HL-60 (cell line): Measurements from ENCODE around the gene ARAP3.

Source experiments
- POLR2AphosphoS5 ChIP-seq: IDR thresholded peaks from 2 replicates; pipeline ENCODE4 v1.6.1; 2012; ENCODE audit warnings: low read depth
- SPI1 ChIP-seq: IDR thresholded peaks from 2 replicates; pipeline ENCODE4 v1.6.1; 2012; ENCODE audit warnings: low read depth, mild to moderate bottlenecking, borderline replicate concordance
- TF ChIP-seq, protein P1 (sequence below): IDR thresholded peaks from 2 replicates; pipeline ENCODE4 v1.6.1; 2012; ENCODE audit warnings: low read depth; ENCODE audit not compliant: insufficient replicate concordance
- TF ChIP-seq, protein P2 (sequence below): IDR thresholded peaks from one replicate; pipeline ENCODE4 v1.5.1; 2011; ENCODE audit warnings: low read length, control low read depth, inconsistent platforms; ENCODE audit not compliant: insufficient read depth

DNA sequence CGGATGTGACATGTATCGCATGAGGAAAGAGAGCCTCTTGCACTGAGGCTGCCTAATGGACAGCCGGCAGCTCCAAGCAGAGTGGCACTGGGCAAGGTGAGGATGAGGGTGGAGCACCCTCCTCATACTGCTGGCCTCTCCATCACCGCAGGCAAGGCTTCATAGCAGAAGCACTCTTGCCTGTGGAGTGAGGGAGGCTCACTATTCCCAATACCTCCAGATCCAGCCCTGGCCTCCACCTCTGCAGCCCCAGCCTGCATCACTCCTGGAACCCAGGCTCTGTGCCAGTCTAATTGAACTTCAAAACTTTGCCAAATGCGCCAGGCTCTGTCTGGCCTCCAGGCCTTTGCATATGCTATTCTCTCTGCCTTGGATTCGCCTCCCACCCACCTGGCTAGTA, 29.7 kb upstream of the ARAP3 start:
- TF ChIP-seq, protein P1, sequence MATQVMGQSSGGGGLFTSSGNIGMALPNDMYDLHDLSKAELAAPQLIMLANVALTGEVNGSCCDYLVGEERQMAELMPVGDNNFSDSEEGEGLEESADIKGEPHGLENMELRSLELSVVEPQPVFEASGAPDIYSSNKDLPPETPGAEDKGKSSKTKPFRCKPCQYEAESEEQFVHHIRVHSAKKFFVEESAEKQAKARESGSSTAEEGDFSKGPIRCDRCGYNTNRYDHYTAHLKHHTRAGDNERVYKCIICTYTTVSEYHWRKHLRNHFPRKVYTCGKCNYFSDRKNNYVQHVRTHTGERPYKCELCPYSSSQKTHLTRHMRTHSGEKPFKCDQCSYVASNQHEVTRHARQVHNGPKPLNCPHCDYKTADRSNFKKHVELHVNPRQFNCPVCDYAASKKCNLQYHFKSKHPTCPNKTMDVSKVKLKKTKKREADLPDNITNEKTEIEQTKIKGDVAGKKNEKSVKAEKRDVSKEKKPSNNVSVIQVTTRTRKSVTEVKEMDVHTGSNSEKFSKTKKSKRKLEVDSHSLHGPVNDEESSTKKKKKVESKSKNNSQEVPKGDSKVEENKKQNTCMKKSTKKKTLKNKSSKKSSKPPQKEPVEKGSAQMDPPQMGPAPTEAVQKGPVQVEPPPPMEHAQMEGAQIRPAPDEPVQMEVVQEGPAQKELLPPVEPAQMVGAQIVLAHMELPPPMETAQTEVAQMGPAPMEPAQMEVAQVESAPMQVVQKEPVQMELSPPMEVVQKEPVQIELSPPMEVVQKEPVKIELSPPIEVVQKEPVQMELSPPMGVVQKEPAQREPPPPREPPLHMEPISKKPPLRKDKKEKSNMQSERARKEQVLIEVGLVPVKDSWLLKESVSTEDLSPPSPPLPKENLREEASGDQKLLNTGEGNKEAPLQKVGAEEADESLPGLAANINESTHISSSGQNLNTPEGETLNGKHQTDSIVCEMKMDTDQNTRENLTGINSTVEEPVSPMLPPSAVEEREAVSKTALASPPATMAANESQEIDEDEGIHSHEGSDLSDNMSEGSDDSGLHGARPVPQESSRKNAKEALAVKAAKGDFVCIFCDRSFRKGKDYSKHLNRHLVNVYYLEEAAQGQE = no peak
- TF ChIP-seq, protein P2, sequence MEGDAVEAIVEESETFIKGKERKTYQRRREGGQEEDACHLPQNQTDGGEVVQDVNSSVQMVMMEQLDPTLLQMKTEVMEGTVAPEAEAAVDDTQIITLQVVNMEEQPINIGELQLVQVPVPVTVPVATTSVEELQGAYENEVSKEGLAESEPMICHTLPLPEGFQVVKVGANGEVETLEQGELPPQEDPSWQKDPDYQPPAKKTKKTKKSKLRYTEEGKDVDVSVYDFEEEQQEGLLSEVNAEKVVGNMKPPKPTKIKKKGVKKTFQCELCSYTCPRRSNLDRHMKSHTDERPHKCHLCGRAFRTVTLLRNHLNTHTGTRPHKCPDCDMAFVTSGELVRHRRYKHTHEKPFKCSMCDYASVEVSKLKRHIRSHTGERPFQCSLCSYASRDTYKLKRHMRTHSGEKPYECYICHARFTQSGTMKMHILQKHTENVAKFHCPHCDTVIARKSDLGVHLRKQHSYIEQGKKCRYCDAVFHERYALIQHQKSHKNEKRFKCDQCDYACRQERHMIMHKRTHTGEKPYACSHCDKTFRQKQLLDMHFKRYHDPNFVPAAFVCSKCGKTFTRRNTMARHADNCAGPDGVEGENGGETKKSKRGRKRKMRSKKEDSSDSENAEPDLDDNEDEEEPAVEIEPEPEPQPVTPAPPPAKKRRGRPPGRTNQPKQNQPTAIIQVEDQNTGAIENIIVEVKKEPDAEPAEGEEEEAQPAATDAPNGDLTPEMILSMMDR = no peak
- no peak for TF ChIP-seq SPI1
- no peak for TF ChIP-seq POLR2AphosphoS5
